Measurements from ENCODE around the gene COL27A1.
"Not testable (repeated sequence)": the region's sequence is repeated elsewhere in the genome, so short reads cannot be mapped to it uniquely, and the experiment has no call there.

COL27A1 gene

DNA sequence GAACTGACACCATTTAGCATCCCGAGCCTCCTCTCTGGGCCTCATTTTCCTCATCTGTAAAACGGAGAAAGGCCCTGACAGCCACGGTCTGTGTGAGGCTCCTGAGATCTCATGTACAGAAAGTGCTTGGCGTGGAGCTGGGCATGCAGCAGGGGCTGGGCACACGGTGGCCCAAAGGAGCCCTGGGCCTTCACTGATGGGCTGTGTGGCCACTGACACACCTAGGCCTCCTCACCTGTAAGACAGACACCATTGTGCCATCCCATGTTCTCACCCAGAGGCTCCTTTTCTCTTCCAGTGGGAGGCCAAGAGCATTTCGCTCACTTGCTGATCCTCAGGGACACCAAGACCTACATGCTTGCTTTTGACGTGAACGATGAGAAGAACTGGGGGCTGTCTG is 169.2 kb downstream of the COL27A1 start:
- H3K36me3 ChIP-seq (ENCODE audit: insufficient read depth), result no peaks in the 10 kb centered on the region
- TF ChIP-seq, protein P1, sequence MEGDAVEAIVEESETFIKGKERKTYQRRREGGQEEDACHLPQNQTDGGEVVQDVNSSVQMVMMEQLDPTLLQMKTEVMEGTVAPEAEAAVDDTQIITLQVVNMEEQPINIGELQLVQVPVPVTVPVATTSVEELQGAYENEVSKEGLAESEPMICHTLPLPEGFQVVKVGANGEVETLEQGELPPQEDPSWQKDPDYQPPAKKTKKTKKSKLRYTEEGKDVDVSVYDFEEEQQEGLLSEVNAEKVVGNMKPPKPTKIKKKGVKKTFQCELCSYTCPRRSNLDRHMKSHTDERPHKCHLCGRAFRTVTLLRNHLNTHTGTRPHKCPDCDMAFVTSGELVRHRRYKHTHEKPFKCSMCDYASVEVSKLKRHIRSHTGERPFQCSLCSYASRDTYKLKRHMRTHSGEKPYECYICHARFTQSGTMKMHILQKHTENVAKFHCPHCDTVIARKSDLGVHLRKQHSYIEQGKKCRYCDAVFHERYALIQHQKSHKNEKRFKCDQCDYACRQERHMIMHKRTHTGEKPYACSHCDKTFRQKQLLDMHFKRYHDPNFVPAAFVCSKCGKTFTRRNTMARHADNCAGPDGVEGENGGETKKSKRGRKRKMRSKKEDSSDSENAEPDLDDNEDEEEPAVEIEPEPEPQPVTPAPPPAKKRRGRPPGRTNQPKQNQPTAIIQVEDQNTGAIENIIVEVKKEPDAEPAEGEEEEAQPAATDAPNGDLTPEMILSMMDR (conservative IDR thresholded peaks at IDR 0.05; ENCODE audit: low read depth, low read length), result no peak
- H3K79me2 ChIP-seq (ENCODE audit: insufficient read depth, low read depth), result no peaks in the 10 kb centered on the region
- no peaks in the 10 kb centered on the region for H3K4me1 ChIP-seq (ENCODE audit: low read depth, poor library complexity, severe bottlenecking)
- no peak overlapping the region for H3K4me3 ChIP-seq (IDR thresholded peaks at IDR 0.05; ENCODE audit: insufficient read depth, low read depth, low read length)
- H3K27me3 ChIP-seq (ENCODE audit: insufficient read depth, low read depth), result no peaks in the 10 kb centered on the region
- no peak overlapping the region for H3K4me2 ChIP-seq
- H3K27ac ChIP-seq, result no peak overlapping the region
- H3K9ac ChIP-seq, result no peak overlapping the region
- no peak overlapping the region for H2AFZ ChIP-seq (ENCODE audit: low read depth)
- no peaks in the 10 kb centered on the region for H4K20me1 ChIP-seq (ENCODE audit: insufficient read depth)

DNA sequence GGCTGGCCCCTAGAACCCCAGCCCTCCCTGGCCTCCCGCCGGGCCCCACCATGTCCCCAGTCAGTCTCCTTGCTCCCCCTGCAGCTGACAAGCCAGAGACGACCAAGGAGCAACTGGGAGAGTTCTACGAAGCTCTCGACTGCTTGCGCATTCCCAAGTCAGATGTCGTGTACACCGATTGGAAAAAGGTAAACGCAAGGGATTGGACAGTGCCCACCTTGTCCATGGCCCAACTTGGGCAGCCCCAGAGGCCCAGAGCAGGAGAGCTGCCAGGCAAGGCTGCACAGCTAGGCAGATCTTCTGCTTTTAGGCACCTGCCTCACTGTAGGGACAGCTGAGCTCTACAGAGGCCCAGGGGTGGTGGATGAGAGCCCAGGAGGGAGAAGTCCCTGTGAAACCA is 169.6 kb downstream of the COL27A1 start:
- not testable (repeated sequence) for H3K27ac ChIP-seq; H4K20me1 ChIP-seq (ENCODE audit: insufficient read depth); H3K79me2 ChIP-seq (ENCODE audit: insufficient read depth, low read depth); H3K4me3 ChIP-seq (IDR thresholded peaks at IDR 0.05; ENCODE audit: insufficient read depth, low read depth, low read length); H2AFZ ChIP-seq (ENCODE audit: low read depth); H3K9ac ChIP-seq; H3K27me3 ChIP-seq (ENCODE audit: insufficient read depth, low read depth); H3K4me2 ChIP-seq; H3K36me3 ChIP-seq (ENCODE audit: insufficient read depth); H3K4me1 ChIP-seq (ENCODE audit: low read depth, poor library complexity, severe bottlenecking)

GRCh38 chr9:114325684-114326254 is 170.4 kb downstream of the COL27A1 start:
- not testable (repeated sequence) for H4K20me1 ChIP-seq (ENCODE audit: insufficient read depth); H3K4me3 ChIP-seq (IDR thresholded peaks at IDR 0.05; ENCODE audit: insufficient read depth, low read depth, low read length); H3K79me2 ChIP-seq (ENCODE audit: insufficient read depth, low read depth); H3K4me1 ChIP-seq (ENCODE audit: low read depth, poor library complexity, severe bottlenecking); H3K9ac ChIP-seq; H3K27ac ChIP-seq; H2AFZ ChIP-seq (ENCODE audit: low read depth); H3K36me3 ChIP-seq (ENCODE audit: insufficient read depth); H3K4me2 ChIP-seq; H3K27me3 ChIP-seq (ENCODE audit: insufficient read depth, low read depth)

- Histone ChIP-seq H3K4me2 (no peak overlapping the region), H3K27me3 (ENCODE audit: insufficient read depth, low read depth) (peaks cover 4% of the 10 kb centered on the region; the same call in 1 of the 2 replicates), H3K79me2 (ENCODE audit: insufficient read depth, low read depth) (no peaks in the 10 kb centered on the region), H3K27ac (no peak overlapping the region), H2AFZ (ENCODE audit: low read depth) (no peak overlapping the region), H3K9ac (no peak overlapping the region), H3K4me3 (IDR thresholded peaks at IDR 0.05; ENCODE audit: insufficient read depth, low read depth, low read length) (no peak overlapping the region), H3K4me1 (ENCODE audit: low read depth, poor library complexity, severe bottlenecking) (no peaks in the 10 kb centered on the region), H3K36me3 (ENCODE audit: insufficient read depth) (no peaks in the 10 kb centered on the region), H4K20me1 (ENCODE audit: insufficient read depth) (no peaks in the 10 kb centered on the region)
- TF ChIP-seq, protein P1 (conservative IDR thresholded peaks at IDR 0.05; ENCODE audit: low read depth, low read length), result no peak
Observed at GRCh38 chr9:114327749-114328148, 172.4 kb downstream of the COL27A1 start.

GRCh38 chr9:114328357-114328820 is 173.1 kb downstream of the COL27A1 start:
- H3K79me2 ChIP-seq (ENCODE audit: insufficient read depth, low read depth); H4K20me1 ChIP-seq (ENCODE audit: insufficient read depth); H2AFZ ChIP-seq (ENCODE audit: low read depth); H3K9ac ChIP-seq; H3K4me3 ChIP-seq (IDR thresholded peaks at IDR 0.05; ENCODE audit: insufficient read depth, low read depth, low read length); H3K4me1 ChIP-seq (ENCODE audit: low read depth, poor library complexity, severe bottlenecking); H3K4me2 ChIP-seq; H3K27me3 ChIP-seq (ENCODE audit: insufficient read depth, low read depth); H3K36me3 ChIP-seq (ENCODE audit: insufficient read depth); H3K27ac ChIP-seq: not testable (repeated sequence)

DNA sequence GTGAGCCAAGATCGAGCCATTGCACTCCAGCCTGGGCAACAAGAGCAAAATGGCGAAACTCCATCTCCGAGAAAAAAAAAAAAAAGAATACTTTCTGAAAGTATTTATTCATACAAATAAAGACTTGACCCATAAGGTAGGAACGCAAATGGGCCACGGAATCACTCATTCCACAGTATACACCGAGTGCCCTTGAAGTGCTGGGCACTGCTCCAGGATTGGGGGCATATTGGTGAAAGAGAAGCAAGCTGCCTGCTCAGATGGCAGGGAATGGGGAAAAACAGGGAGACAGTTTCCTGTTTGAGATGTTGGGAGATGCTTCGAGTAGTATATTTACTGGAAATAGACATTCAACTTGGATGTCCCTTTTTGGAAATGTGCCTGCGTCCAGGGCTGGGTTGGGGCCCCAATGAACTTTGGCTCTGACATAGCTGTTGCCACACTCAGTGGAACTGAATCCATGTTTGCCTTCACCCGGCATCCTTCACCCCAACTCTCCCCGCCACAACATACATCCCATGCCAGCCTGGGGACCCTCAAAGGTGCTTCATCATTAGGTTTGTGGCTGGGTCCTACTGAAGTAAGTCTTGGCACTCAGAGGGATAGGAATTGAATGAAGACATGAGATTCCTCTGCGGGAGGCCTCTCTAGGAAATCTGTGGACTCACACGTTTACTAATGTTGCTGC is 173.7 kb downstream of the COL27A1 start:
- not testable (repeated sequence) for H4K20me1 ChIP-seq (ENCODE audit: insufficient read depth); H3K79me2 ChIP-seq (ENCODE audit: insufficient read depth, low read depth); H3K36me3 ChIP-seq (ENCODE audit: insufficient read depth); H3K4me2 ChIP-seq; H3K4me1 ChIP-seq (ENCODE audit: low read depth, poor library complexity, severe bottlenecking); H3K27me3 ChIP-seq (ENCODE audit: insufficient read depth, low read depth); H3K4me3 ChIP-seq (IDR thresholded peaks at IDR 0.05; ENCODE audit: insufficient read depth, low read depth, low read length); H3K9ac ChIP-seq; H3K27ac ChIP-seq; H2AFZ ChIP-seq (ENCODE audit: low read depth)

DNA sequence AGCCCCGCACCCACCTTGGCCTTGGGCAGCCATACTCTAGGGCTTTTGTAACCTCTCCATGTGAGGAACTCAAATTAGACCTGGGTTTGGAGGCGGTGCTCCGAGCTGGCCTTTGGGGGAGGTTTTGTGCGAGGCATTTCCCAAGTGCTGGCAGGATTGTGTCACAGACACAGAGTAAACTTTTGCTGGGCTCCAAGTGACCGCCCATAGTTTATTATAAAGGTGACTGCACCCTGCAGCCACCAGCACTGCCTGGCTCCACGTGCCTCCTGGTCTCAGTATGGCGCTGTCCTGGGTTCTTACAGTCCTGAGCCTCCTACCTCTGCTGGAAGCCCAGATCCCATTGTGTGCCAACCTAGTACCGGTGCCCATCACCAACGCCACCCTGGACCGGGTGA is 174.3 kb downstream of the COL27A1 start, which contains the start of gene ORM2:
Gene ORM2, plus strand, starts transcription at position 245 of the 398 bp plus-strand sequence. Its CDS starts 36 bp downstream, at position 281.
- not testable (repeated sequence) for H3K27ac ChIP-seq; H3K9ac ChIP-seq; H3K4me3 ChIP-seq (IDR thresholded peaks at IDR 0.05; ENCODE audit: insufficient read depth, low read depth, low read length); H3K36me3 ChIP-seq (ENCODE audit: insufficient read depth); H3K27me3 ChIP-seq (ENCODE audit: insufficient read depth, low read depth); H3K4me1 ChIP-seq (ENCODE audit: low read depth, poor library complexity, severe bottlenecking); H4K20me1 ChIP-seq (ENCODE audit: insufficient read depth); H3K79me2 ChIP-seq (ENCODE audit: insufficient read depth, low read depth); H2AFZ ChIP-seq (ENCODE audit: low read depth); H3K4me2 ChIP-seq

Data from KMS-11 (cell line).